ENCODE data around the gene LTA4H. TPM values are rescaled to one million over a fixed set of nuclear protein-coding genes. Genes with fewer than 3 reads are reported as not detected.
"Not testable (repeated sequence)": the region's sequence is repeated elsewhere in the genome, so short reads cannot be mapped to it uniquely, and the experiment has no call there.

Gene LTA4H
- total RNA-seq, 3 donors from 2014 or later, result 66.5 to 94.5 (median 67.4) TPM

DNA sequence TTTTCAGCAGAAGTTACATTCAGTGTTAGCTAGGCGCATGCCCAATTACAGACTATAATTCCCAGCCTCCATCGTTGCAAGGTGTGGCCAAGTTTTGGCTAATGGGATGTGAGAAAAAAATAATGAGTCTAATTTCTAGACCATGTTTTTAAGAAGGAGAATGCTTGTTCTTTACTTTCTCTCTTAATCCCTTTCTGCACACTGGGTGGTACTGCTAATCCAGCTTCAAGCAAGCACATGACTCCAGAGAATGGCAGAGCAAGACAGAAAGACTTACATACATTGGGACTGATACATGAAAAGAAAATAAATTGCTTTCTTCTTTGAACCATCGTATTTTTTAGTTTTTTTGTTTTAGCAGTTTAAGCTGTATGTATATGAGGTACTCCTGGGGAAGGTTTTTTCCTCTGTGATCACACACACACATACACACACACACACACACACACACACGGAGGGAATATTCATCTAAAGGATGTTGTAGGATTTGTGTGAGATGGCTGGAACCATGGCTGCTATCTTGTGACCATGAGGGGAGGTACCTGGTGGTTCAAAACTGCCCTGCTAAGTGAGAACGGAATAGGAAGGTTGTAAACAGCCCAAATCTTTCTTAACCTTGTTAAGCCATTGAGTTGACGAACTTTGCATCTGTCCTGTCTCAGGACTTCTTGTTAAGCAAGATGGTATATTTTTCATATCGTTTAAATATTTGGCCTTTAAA lies 34.3 kb upstream of the LTA4H start:
- Histone ChIP-seq H3K9me3 (no peaks in the 10 kb centered on the region), H3K36me3 (no peaks in the 10 kb centered on the region), H3K27ac (no peak overlapping the region), H3K4me1 (no peaks in the 10 kb centered on the region), H3K27me3 (no peaks in the 10 kb centered on the region), H3K4me3 (no peak overlapping the region)
- DNase-seq (ENCODE audit: low spot score in 2 of 2), result no peak
- intact Hi-C loops (cut with DNase I; ENCODE audit: low total_unique reads), result loop anchor here (10.0 kb wide), 2 partner anchors 115 to 145 kb away; no protein-coding TSS in a partner anchor
- no peak for TF ChIP-seq POLR2AphosphoS5 (IDR thresholded peaks at IDR 0.05)
- TF ChIP-seq, protein P1, sequence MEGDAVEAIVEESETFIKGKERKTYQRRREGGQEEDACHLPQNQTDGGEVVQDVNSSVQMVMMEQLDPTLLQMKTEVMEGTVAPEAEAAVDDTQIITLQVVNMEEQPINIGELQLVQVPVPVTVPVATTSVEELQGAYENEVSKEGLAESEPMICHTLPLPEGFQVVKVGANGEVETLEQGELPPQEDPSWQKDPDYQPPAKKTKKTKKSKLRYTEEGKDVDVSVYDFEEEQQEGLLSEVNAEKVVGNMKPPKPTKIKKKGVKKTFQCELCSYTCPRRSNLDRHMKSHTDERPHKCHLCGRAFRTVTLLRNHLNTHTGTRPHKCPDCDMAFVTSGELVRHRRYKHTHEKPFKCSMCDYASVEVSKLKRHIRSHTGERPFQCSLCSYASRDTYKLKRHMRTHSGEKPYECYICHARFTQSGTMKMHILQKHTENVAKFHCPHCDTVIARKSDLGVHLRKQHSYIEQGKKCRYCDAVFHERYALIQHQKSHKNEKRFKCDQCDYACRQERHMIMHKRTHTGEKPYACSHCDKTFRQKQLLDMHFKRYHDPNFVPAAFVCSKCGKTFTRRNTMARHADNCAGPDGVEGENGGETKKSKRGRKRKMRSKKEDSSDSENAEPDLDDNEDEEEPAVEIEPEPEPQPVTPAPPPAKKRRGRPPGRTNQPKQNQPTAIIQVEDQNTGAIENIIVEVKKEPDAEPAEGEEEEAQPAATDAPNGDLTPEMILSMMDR (IDR thresholded peaks at IDR 0.05), result no peak
- no peak for TF ChIP-seq POLR2A (IDR thresholded peaks at IDR 0.05)

DNA sequence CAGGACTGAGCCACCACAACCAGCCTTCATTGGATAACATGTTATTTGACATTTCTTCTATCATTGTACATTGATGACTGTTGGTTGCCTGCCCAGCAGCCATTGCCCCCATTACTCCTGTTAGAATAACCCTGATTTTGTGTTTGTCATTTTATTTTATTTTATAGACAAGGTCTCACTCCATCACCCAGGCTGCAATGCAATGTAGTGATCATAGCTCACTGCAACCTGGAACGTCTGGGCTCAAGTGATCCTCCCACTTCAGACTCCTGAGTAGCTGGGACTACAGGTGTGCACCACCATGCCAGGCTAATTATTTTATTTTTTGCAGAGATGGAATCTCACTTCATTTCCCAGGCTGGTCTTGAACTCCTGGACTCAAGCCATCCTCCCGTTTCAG lies 33.2 kb upstream of the LTA4H start:
- Histone ChIP-seq H3K27ac (no peak overlapping the region), H3K36me3 (no peaks in the 10 kb centered on the region), H3K9me3 (no peaks in the 10 kb centered on the region), H3K4me1 (no peaks in the 10 kb centered on the region), H3K4me3 (no peak overlapping the region), H3K27me3 (no peaks in the 10 kb centered on the region)
- TF ChIP-seq POLR2AphosphoS5 (IDR thresholded peaks at IDR 0.05) (no peak), POLR2A (IDR thresholded peaks at IDR 0.05) (no peak)
- TF ChIP-seq, protein P1 (IDR thresholded peaks at IDR 0.05), result no peak
- no peak for DNase-seq (ENCODE audit: low spot score in 2 of 2)
- intact Hi-C loops (cut with DNase I; ENCODE audit: low total_unique reads), result loop anchor here (10.0 kb wide), 1 partner anchor 146 kb away; no protein-coding TSS in a partner anchor

DNA sequence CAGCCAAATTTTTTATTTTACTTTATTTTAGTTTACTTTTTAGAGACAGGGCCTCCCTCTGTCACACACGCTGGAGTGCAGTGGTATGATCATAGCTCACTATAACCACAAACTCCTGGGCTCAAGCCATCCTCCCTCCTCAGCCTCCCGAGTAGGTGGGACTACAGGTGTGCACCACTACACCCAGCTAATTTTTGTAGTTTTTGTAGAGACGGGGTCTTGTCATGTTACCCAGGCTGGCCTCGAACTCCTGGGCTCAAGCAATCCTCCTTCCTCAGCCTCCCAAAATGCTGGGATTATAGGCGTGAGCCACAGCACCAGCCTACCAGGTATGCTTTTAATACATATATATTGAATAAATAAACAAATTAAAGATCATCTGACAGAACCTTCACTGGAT lies 32.7 kb upstream of the LTA4H start:
- no peak for DNase-seq (ENCODE audit: low spot score in 2 of 2)
- Histone ChIP-seq H3K4me1 (no peaks in the 10 kb centered on the region), H3K27me3 (no peaks in the 10 kb centered on the region), H3K27ac (no peak overlapping the region), H3K36me3 (no peaks in the 10 kb centered on the region), H3K4me3 (no peak overlapping the region), H3K9me3 (no peaks in the 10 kb centered on the region)
- intact Hi-C loops (cut with DNase I; ENCODE audit: low total_unique reads), result loop anchor here (10.0 kb wide), 1 partner anchor 147 kb away; no protein-coding TSS in a partner anchor
- TF ChIP-seq POLR2AphosphoS5 (IDR thresholded peaks at IDR 0.05) (no peak), POLR2A (IDR thresholded peaks at IDR 0.05) (no peak)
- TF ChIP-seq, protein P1 (IDR thresholded peaks at IDR 0.05), result no peak

DNA sequence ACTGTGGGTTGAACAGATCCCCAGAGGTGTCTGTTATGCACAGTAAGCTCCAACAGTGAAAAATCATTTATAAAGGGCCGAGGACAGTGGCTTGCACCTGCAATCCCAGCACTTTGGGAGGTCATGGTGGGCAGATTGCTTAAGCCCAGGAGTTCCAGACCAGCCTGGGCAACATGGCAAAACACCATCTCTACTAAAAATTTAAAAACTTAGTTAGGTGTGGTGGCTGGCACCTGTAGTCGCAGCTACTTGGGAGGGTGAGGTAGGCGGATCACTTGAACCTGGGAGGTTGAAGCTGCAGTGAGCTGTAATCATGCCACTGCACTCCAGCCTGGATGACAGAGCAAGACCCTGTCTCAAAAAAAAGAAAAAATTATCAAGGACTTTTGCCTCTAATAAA lies 30.4 kb upstream of the LTA4H start:
- H3K36me3 ChIP-seq; DNase-seq (ENCODE audit: low spot score in 2 of 2); H3K9me3 ChIP-seq; H3K4me1 ChIP-seq; H3K27ac ChIP-seq; H3K4me3 ChIP-seq; H3K27me3 ChIP-seq: not testable (repeated sequence)
- intact Hi-C loops (cut with DNase I; ENCODE audit: low total_unique reads), result loop anchor here (10.0 kb wide), 1 partner anchor 149 kb away; no protein-coding TSS in a partner anchor

DNA sequence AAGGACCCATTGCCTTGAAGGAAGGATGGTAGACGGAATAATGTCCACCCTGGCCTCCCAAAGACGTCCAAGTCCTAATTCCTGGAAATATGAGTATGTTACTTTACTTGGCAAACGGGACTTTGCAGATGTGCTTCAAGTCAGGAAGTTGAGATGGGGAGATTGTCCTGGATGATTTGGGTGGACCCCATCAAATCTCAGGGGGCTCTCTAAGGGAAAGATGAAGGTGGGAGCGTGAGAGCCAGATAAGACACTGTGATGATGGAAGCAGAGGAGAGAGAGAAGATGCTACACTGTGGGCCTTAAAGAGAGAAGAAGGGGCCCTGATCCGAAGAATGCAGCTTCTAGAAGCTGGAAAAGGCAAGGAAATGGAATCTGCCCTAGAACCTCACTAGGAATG lies 29.6 kb upstream of the LTA4H start:
- intact Hi-C loops (cut with DNase I; ENCODE audit: low total_unique reads), result loop anchor here (10.0 kb wide), 1 partner anchor 150 kb away; no protein-coding TSS in a partner anchor
- Histone ChIP-seq H3K27ac (no peak overlapping the region), H3K4me1 (no peaks in the 10 kb centered on the region), H3K9me3 (no peaks in the 10 kb centered on the region), H3K27me3 (no peaks in the 10 kb centered on the region), H3K36me3 (no peaks in the 10 kb centered on the region), H3K4me3 (no peak overlapping the region)
- TF ChIP-seq, protein P1 (IDR thresholded peaks at IDR 0.05), result no peak
- TF ChIP-seq POLR2AphosphoS5 (IDR thresholded peaks at IDR 0.05), result no peak
- TF ChIP-seq POLR2A (IDR thresholded peaks at IDR 0.05), result no peak
- DNase-seq (ENCODE audit: low spot score in 2 of 2), result no peak
